Activated CD8-positive, alpha-beta T cell treated with anti-CD3 and anti-CD28 coated beads, Interleukin-2, amount 10 ng/mL, durations not matched to agents 7 days and 5 days (primary cell): ENCODE results near the gene ENSA. TPM values are rescaled to one million over a fixed set of nuclear protein-coding genes. Genes with fewer than 3 reads are reported as not detected.
"Not testable (repeated sequence)": the region's sequence is repeated elsewhere in the genome, so short reads cannot be mapped to it uniquely, and the experiment has no call there.

Experiments
- ATAC-seq: fragments of 150-1000 bp; cut with Tn5 transposase; one replicate; pipeline ENCODE4 v1.10.0; 2021; ENCODE audit warnings: moderate library complexity
- CTCF ChIA-PET: fragments of 350-600 bp; sonication (Branson Sonifier 250); formaldehyde crosslinking; loops from one replicate; lab custom pipeline; 2021; ENCODE audit warnings: antibody characterized with exemption; lab: Charles Lee
- POLR2A ChIA-PET: fragments of 350-600 bp; sonication (Branson Sonifier 250); formaldehyde crosslinking; loops from one replicate; lab custom pipeline; 2021; ENCODE audit warnings: antibody characterized with exemption; lab: Charles Lee
- DNase-seq: peaks from one replicate; pipeline ENCODE4 v3.0.0-alpha.2; 2020
- H3K27ac Mint-ChIP-seq: one replicate; pipeline ENCODE4 v1.8.0; 2021; ENCODE audit warnings: mild to moderate bottlenecking, mixed read lengths
- H3K27me3 Mint-ChIP-seq: one replicate; pipeline ENCODE4 v1.8.0; 2021; ENCODE audit warnings: low read depth, mixed read lengths
- H3K36me3 Mint-ChIP-seq: one replicate; pipeline ENCODE4 v1.8.0; 2021; ENCODE audit warnings: low read depth, mixed read lengths
- H3K4me1 Mint-ChIP-seq: one replicate; pipeline ENCODE4 v1.8.0; 2021; ENCODE audit warnings: low read depth, mixed read lengths
- H3K4me3 Mint-ChIP-seq: one replicate; pipeline ENCODE4 v1.8.0; 2021; ENCODE audit warnings: mild to moderate bottlenecking, mixed read lengths
- H3K9me3 Mint-ChIP-seq: one replicate; pipeline ENCODE4 v1.8.0; 2022; ENCODE audit warnings: mixed read lengths; ENCODE audit not compliant: insufficient read depth
- total RNA-seq, 2 experiments: library from RNA; stranded (reverse); gene quantifications; one replicate each; pipeline ENCODE4 v1.2.3, GENCODE V29; 2021

The ENSA gene, protein sequence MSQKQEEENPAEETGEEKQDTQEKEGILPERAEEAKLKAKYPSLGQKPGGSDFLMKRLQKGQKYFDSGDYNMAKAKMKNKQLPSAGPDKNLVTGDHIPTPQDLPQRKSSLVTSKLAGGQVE
- 100 to 1,000 TPM; 208 to 214 TPM for total RNA-seq

DNA sequence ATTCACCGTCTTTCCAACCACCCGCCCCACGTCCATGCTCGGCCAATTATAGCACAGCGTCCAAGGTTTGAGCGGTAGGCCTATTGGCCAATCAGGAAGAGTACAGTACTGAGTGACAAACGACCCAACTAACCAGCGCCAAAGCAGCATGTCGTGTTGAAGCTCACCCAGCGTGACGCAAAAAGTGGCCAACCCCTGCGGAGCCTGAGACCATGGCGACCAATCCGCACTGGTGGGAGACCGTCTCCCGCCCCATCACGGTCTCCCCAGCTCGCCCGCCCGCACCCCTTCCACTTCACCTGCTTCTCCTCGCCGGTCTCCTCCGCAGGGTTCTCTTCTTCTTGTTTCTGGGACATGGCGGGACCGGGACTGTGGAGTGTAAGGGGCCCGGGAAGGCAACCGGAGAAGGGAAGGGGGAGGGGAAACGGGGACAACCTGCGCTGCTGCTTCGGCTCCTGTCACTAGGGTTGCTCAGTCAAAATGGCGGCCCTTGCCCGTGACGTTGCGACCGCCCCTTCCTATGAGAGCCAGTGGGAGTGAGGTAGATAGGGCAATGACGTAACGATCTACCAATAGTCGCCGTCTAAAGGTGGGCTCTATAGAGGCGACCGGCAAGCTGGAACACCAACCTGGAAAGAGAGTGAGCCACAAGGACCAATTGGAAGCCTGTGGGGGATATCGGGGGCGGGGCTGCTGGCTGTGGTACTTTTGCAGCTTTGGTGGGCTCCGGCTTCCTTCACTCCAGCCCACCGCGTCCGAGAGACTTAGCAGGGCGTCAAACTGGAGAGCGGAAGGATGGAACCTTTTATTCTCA is at the start of gene ENSA:
ENSA (minus strand) TSS at position 498 of the 814 bp plus-strand sequence; CDS start at position 356, 142 bp downstream.
- ATAC-seq, result peak; percentile 91

DNA sequence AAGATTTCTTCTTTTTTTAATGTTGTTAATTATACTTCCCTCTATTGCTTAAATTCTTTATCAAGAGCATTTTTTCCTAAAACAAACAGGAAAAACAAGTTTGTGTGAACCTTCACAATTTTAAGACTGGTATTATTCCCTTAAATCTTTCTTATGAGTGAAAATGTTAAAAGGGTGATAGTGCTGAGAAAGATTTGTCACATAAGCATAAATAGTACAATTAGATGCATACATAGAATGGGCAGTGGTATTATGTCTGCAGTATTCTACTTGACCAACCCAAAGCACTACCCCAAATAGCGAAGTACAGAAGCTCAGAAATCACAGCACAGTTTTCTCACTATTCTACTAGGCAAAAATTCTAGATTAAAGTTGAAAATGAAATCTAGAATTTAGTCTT is 49.6 kb upstream of the ENSA start:
- Mint-ChIP-seq H3K27ac (no peak overlapping the region), H3K27me3 (no peaks in the 10 kb centered on the region), H3K36me3 (peaks cover 15% of the 10 kb centered on the region), H3K9me3 (no peaks in the 10 kb centered on the region), H3K4me1 (peaks cover 6% of the 10 kb centered on the region), H3K4me3 (no peak overlapping the region)
- ATAC-seq (no peak), DNase-seq (no peak)
- ChIA-PET CTCF (interaction anchor here (1.1 kb wide), 1 partner anchor 59 kb away, joined by 3 read pairs; no protein-coding TSS in a partner anchor), POLR2A (no interaction called here)

More for the DNA sequence above, at the start of gene ENSA:
- Mint-ChIP-seq H3K36me3 (peaks cover 33% of the 10 kb centered on the region), H3K9me3 (no peaks in the 10 kb centered on the region), H3K27ac (no peak within 1 kb of the TSS), H3K27me3 (no peaks in the 10 kb centered on the region), H3K4me1 (peaks cover 19% of the 10 kb centered on the region), H3K4me3 (no peak within 1 kb of the TSS)
- ChIA-PET CTCF (interaction anchor here (0.7 to 17.7 kb wide), 11 partner anchors 10 to 360 kb away, joined by 3 to 386 read pairs (median 4); partner anchors contain the start of genes GOLPH3L and MCL1), POLR2A (interaction anchor here (0.7 to 3.6 kb wide), 28 partner anchors 8 to 361 kb away, joined by 3 to 73 read pairs (median 4); partner anchors contain the start of genes APH1A, FALEC, GOLPH3L and MCL1)
- DNase-seq, result peak; percentile 98

DNA sequence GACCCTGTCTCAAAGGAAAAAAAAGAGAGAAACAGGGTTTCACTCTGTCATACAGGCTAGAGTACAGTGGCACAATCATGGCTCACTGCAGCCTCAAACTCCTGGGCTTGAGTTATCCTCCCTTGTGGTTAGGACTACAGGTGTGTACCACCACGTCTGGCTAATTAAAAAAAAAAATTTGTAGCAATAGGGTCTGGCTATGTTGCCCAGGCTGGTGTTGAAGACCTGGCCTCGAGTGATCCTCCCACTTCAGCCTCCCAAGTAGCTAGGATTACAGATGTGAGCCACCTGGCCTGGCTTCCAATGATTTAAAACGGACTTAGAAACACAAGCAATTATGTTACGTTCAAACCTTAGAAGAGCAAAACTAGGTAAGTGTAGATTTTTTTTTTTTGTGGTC is 45.5 kb upstream of the ENSA start:
- Mint-ChIP-seq H3K9me3 (no peaks in the 10 kb centered on the region), H3K27ac (no peak overlapping the region), H3K36me3 (peaks cover 5% of the 10 kb centered on the region), H3K27me3 (no peaks in the 10 kb centered on the region), H3K4me1 (peaks cover 2% of the 10 kb centered on the region), H3K4me3 (no peak overlapping the region)
- DNase-seq (no peak), ATAC-seq (no peak)
- ChIA-PET POLR2A (interaction anchor here (0.7 kb wide), 1 partner anchor 46 kb away, joined by 3 read pairs; no protein-coding TSS in a partner anchor), CTCF (no interaction called here)

DNA sequence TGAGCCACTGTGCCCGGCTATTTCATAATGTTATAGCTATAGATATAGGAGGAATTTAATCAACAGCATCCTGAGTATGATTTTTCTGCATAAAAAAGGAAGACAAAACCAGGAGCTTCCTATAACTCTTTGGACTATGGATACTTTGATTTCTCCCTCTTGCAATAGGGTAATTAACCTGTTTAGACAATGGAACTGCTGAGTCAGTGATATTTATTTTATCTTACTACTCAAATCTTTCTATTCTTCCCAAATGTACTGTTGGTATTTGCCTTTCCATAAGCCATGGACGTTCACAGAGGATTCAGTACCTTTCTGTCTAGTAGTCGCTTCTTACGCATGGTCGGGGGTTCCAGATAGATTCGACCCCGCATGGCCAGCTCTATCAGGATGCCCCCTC is 33.9 kb upstream of the ENSA start:
- no peaks in the 10 kb centered on the region for H3K27me3 Mint-ChIP-seq

DNA sequence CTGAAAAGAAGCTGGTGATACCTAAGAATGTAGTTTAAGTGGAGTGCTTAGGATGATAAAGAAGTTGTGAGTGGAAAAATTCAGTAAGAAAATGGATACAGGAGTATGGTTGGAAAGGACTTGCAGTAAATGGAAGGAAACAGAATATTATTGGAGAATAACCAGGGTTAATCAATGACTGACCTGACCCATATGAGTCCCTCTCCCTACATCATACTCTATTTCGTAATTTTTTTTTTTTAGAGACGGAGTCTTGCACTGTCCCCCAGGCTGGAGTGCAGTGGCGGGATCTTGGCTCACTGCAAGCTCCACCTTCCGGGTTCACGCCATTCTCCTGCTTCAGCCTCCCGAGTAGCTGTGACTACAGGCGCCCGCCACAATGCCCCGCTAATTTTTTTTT is 33.4 kb upstream of the ENSA start:
- H3K27me3 Mint-ChIP-seq, result no peaks in the 10 kb centered on the region
- H3K4me1 Mint-ChIP-seq, result no peaks in the 10 kb centered on the region
- H3K36me3 Mint-ChIP-seq, result peaks cover 18% of the 10 kb centered on the region
- H3K9me3 Mint-ChIP-seq, result no peaks in the 10 kb centered on the region
- H3K27ac Mint-ChIP-seq, result no peak overlapping the region
- DNase-seq, result no peak
- POLR2A ChIA-PET, result no interaction called here
- no peak for ATAC-seq
- CTCF ChIA-PET, result interaction anchor here (1.2 to 1.6 kb wide), 3 partner anchors 34 to 102 kb away, joined by 3 to 7 read pairs (median 4); partner anchors contain the start of gene ENSA
- H3K4me3 Mint-ChIP-seq, result no peak overlapping the region

More for the DNA sequence above, 33.9 kb upstream of the ENSA start:
- POLR2A ChIA-PET, result no interaction called here
- CTCF ChIA-PET, result interaction anchor here (1.2 to 1.6 kb wide), 3 partner anchors 34 to 102 kb away, joined by 3 to 7 read pairs (median 4); partner anchors contain the start of gene ENSA
- ATAC-seq, result no peak
- Mint-ChIP-seq H3K27ac (no peak overlapping the region), H3K9me3 (no peaks in the 10 kb centered on the region), H3K36me3 (peaks cover 20% of the 10 kb centered on the region), H3K4me3 (no peak overlapping the region), H3K4me1 (no peaks in the 10 kb centered on the region)
- no peak for DNase-seq

DNA sequence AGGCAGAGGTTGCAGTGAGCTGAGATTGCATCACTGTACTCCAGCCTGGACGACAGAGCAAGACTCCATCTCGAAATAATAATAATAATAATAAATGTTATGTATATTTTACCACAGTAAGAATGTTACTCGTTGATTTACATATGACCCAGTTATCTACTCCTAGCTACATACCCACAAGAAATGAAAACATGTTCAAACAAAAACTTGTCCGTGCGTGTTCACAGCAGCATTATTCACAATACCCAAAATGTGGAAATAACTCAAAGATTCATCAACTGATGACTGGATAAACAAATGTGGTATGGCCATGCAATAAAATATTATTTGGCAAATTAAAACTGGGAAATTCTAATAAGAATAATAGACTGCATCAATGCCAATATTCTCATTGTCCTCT is 31.7 kb upstream of the ENSA start:
- H3K9me3 Mint-ChIP-seq, result no peaks in the 10 kb centered on the region
- H3K27me3 Mint-ChIP-seq, result no peaks in the 10 kb centered on the region
- ChIA-PET CTCF (no interaction called here), POLR2A (no interaction called here)
- no peaks in the 10 kb centered on the region for H3K4me1 Mint-ChIP-seq
- peaks cover 18% of the 10 kb centered on the region for H3K36me3 Mint-ChIP-seq
- DNase-seq (no peak), ATAC-seq (no peak)
- no peak overlapping the region for H3K27ac Mint-ChIP-seq
- H3K4me3 Mint-ChIP-seq, result no peak overlapping the region

DNA sequence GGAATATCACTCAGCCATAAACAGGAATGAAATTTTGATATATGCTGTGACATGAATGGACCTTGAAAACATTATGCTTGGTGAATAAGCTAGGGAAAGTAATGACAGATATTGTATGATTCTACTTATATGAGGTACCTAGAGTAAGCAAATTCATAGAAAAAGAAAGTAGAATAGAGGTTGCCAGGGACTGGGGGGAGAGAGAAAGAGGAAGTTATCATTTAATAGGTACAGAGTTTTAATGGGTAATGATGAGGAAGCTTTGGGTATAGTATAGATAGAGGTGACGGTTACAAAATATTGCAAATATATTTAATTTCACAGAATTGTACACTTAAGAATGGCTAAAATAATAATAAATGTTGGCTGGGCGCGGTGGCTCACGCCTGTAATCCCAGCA is 31.2 kb upstream of the ENSA start:
- H3K27ac Mint-ChIP-seq, result peak overlapping the region; percentile 37
- CTCF ChIA-PET, result no interaction called here
- no peak overlapping the region for H3K4me3 Mint-ChIP-seq
- no peak for ATAC-seq
- POLR2A ChIA-PET, result no interaction called here
- H3K27me3 Mint-ChIP-seq, result no peaks in the 10 kb centered on the region
- H3K9me3 Mint-ChIP-seq, result no peaks in the 10 kb centered on the region
- H3K4me1 Mint-ChIP-seq, result no peaks in the 10 kb centered on the region
- DNase-seq, result no peak
- H3K36me3 Mint-ChIP-seq, result peaks cover 20% of the 10 kb centered on the region

DNA sequence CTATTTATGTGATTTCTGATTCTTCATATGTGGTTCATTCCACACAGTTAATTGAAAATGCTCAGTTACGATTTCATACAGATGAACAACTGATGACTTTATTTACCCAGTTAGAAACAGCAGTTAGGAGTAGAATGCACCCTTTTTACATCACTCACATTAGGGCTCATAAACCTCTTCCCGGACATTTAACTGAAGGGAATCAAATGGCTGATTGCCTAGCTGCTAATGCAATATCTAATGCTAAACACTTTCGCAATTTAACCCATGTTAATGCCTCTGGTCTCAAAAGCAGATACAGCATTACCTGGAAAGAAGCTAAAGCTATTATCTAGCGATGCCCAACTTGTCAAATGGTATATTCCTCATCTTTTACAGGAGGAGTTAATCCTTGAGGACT is 27.7 kb upstream of the ENSA start:
- H3K9me3 Mint-ChIP-seq, H3K4me3 Mint-ChIP-seq, POLR2A ChIA-PET, ATAC-seq, H3K4me1 Mint-ChIP-seq, DNase-seq, H3K27ac Mint-ChIP-seq, H3K27me3 Mint-ChIP-seq, CTCF ChIA-PET: not testable (repeated sequence)
- H3K36me3 Mint-ChIP-seq, result peaks cover 16% of the 10 kb centered on the region

DNA sequence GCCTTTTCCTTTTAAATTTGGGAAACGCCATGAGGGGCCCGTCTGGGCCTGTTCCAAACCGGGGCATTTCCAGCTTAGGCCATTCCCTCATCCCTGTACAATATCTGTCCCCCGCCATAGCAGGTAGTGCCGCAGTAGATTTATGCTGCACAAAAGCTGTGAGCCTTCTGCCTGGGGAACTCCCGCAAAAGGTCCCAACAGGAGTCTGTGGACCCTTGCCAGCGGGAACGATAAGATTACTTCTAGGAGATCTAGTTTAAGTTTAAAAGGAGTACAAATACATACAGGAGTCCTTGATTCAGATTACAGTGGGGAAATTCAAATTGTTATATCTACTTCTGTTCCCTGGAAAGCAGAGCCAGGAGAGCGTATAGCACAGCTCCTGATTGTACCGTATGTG is 25.2 kb upstream of the ENSA start:
- H3K36me3 Mint-ChIP-seq, H3K4me1 Mint-ChIP-seq, DNase-seq, ATAC-seq, H3K4me3 Mint-ChIP-seq, H3K27ac Mint-ChIP-seq, POLR2A ChIA-PET, H3K9me3 Mint-ChIP-seq, H3K27me3 Mint-ChIP-seq: not testable (repeated sequence)
- CTCF ChIA-PET, result interaction anchor here (1.0 kb wide), 1 partner anchor 94 kb away, joined by 3 read pairs; no protein-coding TSS in a partner anchor

DNA sequence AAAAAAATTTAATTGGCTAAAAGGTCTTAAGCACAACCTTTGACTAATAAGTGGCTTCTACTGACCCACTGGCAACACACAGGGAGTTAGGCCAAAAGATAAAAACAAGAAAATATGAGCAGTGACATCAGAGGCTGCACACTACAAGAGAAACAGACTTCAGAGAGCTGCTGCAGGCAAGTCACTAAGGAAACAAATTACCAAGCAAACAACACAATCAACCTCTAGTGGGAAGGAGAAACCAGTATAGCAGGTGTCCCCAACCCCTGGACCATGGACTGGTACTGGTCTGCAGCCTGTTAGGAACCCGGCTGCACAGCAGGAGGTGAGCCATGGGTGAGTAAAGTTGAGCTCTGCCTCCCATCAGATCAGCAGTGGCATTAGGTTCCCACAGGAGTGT is 20.8 kb upstream of the ENSA start:
- DNase-seq (no peak), ATAC-seq (no peak)
- H3K27ac Mint-ChIP-seq, result no peak overlapping the region
- CTCF ChIA-PET, result interaction anchor here (1.2 kb wide), 1 partner anchor 21 kb away, joined by 3 read pairs; the partner anchor contains the start of gene ENSA
- no peaks in the 10 kb centered on the region for H3K27me3 Mint-ChIP-seq
- H3K36me3 Mint-ChIP-seq, result peaks cover 10% of the 10 kb centered on the region
- peaks cover 5% of the 10 kb centered on the region for H3K4me1 Mint-ChIP-seq
- no peaks in the 10 kb centered on the region for H3K9me3 Mint-ChIP-seq
- H3K4me3 Mint-ChIP-seq, result no peak overlapping the region
- POLR2A ChIA-PET, result interaction anchor here (0.6 to 1.4 kb wide), 2 partner anchors 21 to 79 kb away, joined by 3 read pairs; partner anchors contain the start of gene ENSA

DNA sequence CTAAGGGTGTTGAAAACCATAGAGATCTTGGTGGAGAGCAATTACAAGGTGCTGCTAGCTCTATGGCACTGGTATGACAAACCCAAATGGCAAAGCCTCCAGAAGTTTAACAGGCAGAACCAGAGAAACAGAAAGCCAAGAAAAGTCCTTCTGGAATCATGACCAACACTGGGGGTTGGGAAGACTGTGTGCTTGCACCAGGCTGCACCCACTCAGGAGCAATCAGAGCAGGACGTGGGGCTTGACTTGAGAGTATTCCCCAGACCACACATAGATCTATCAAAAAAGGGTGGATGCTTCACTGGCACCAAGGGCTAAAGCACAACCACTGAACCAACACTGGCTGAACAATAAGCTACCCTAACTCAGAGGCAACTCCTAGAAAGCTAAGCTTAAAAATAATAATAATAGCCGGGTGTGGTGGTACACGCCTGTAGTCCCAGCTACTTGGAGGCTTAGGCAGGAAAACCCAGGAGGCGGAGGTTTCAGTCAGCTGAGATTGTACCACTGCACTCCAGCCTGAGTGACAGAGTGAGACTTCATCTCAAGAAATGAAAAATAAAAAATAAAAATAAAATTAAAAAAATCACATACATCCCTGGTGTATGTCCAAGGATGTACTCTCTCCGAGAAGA is 20.1 kb upstream of the ENSA start:
- Mint-ChIP-seq H3K4me1 (peaks cover 5% of the 10 kb centered on the region), H3K4me3 (no peak overlapping the region), H3K36me3 (peaks cover 10% of the 10 kb centered on the region), H3K9me3 (no peaks in the 10 kb centered on the region), H3K27me3 (no peaks in the 10 kb centered on the region), H3K27ac (no peak overlapping the region)
- DNase-seq (no peak), ATAC-seq (no peak)
- CTCF ChIA-PET, result interaction anchor here (0.9 to 1.2 kb wide), 3 partner anchors 20 to 273 kb away, joined by 3 read pairs; partner anchors contain the start of gene ENSA
- POLR2A ChIA-PET, result interaction anchor here (1.4 kb wide), 1 partner anchor 20 kb away, joined by 3 read pairs; the partner anchor contains the start of gene ENSA
